ENCODE results near the gene INPP5D. TPM values are rescaled to one million over a fixed set of nuclear protein-coding genes. Genes with fewer than 3 reads are reported as not detected.

Gene INPP5D
- total and polyA plus RNA-seq, 4 donors = 2.9 to 18.8 (median 6.6) TPM

- peaks cover 0 to 7% (median 3%) of the 10 kb centered on the region in 4 donors for H3K9me3 ChIP-seq (ENCODE audit: control insufficient read depth in 4 of 4, low read length in 3 of 4)
- no peak overlapping the region for H3K27ac ChIP-seq (ENCODE audit: low read depth in 1 of 2, low read length in 2 of 2)
- no peak for TF ChIP-seq ATF3 (IDR thresholded peaks at IDR 0.05)
- no peaks in the 10 kb centered on the region for H3K27me3 ChIP-seq (ENCODE audit: control insufficient read depth in 4 of 4, insufficient read depth in 4 of 4, low read length in 3 of 4)
- H3K4me1 ChIP-seq (ENCODE audit: control insufficient read depth in 4 of 4, insufficient read depth in 4 of 4, low read length in 3 of 4) = peaks cover 0 to 5% (median 0%) of the 10 kb centered on the region in 4 donors
- WGBS = 96% methylated on average over 5 of the region's 5 CpGs
- no peak for DNase-seq (ENCODE audit: low spot score)
- H3K9ac ChIP-seq (ENCODE audit: low read depth in 1 of 2, low read length in 2 of 2) = no peak overlapping the region
- peaks cover 0 to 2% (median 0%) of the 10 kb centered on the region in 4 donors for H3K36me3 ChIP-seq (ENCODE audit: control insufficient read depth in 4 of 4, insufficient read depth in 3 of 4, low read depth in 1 of 4, low read length in 3 of 4)
- H3K4me3 ChIP-seq (ENCODE audit: low read depth in 1 of 3, low read length in 3 of 3) = no peak overlapping the region
These were observed 142.9 kb downstream of the INPP5D start for GRCh38 chr2:233203060-233203459.

- H3K36me3 ChIP-seq (ENCODE audit: control insufficient read depth in 4 of 4, insufficient read depth in 3 of 4, low read depth in 1 of 4, low read length in 3 of 4) = peaks cover 0 to 2% (median 0%) of the 10 kb centered on the region in 4 donors
- TF ChIP-seq RXRA (IDR thresholded peaks at IDR 0.05) (no peak), FOXA2 (IDR thresholded peaks at IDR 0.05) (no peak), MAX (IDR thresholded peaks at IDR 0.05) (no peak), EGR1 (IDR thresholded peaks at IDR 0.05; ENCODE audit: low read depth in 2 of 2) (no peak), TAF1 (conservative IDR thresholded peaks at IDR 0.05) (no peak), NR2F2 (IDR thresholded peaks at IDR 0.05) (no peak)
- 85% methylated on average over 50 of the region's 50 CpGs for whole genome bisulfite sequencing
- H3K4me3 ChIP-seq (ENCODE audit: low read depth in 1 of 3, low read length in 3 of 3) = no peak overlapping the region
- DNase-seq (ENCODE audit: low spot score) = no peak
- H3K27me3 ChIP-seq (ENCODE audit: control insufficient read depth in 4 of 4, insufficient read depth in 4 of 4, low read length in 3 of 4) = no peaks in the 10 kb centered on the region
- H3K9ac ChIP-seq (ENCODE audit: low read depth in 1 of 2, low read length in 2 of 2) = no peak overlapping the region
- peaks cover 0 to 7% (median 3%) of the 10 kb centered on the region in 4 donors for H3K9me3 ChIP-seq (ENCODE audit: control insufficient read depth in 4 of 4, low read length in 3 of 4)
- H3K27ac ChIP-seq (ENCODE audit: low read depth in 1 of 2, low read length in 2 of 2) = no peak overlapping the region
- H3K4me1 ChIP-seq (ENCODE audit: control insufficient read depth in 4 of 4, insufficient read depth in 4 of 4, low read length in 3 of 4) = peaks cover 0 to 5% (median 0%) of the 10 kb centered on the region in 4 donors
These were observed 144.3 kb downstream of the INPP5D start for GRCh38 chr2:233204286-233204936.

GRCh38 chr2:233208382-233209116 lies 148.4 kb downstream of the INPP5D start:
- no peak overlapping the region for H3K4me3 ChIP-seq (ENCODE audit: low read depth in 1 of 3, low read length in 3 of 3)
- no peaks in the 10 kb centered on the region for H3K9me3 ChIP-seq (ENCODE audit: control insufficient read depth in 4 of 4, low read length in 3 of 4)
- no peak overlapping the region for H3K9ac ChIP-seq (ENCODE audit: low read depth in 1 of 2, low read length in 2 of 2)
- H3K27ac ChIP-seq (ENCODE audit: low read depth in 1 of 2, low read length in 2 of 2) = no peak overlapping the region
- TF ChIP-seq HNF4G (IDR thresholded peaks at IDR 0.05) (no peak), FOXA2 (IDR thresholded peaks at IDR 0.05) (no peak), EGR1 (IDR thresholded peaks at IDR 0.05; ENCODE audit: low read depth in 2 of 2) (no peak), CTCF (IDR thresholded peaks at IDR 0.05; ENCODE audit: low read depth, low read length, missing input control) (no peak), SP1 (IDR thresholded peaks at IDR 0.05) (no peak), ATF3 (IDR thresholded peaks at IDR 0.05) (no peak), YY1 (IDR thresholded peaks at IDR 0.05) (no peak), MAX (IDR thresholded peaks at IDR 0.05) (no peak), RAD21 (IDR thresholded peaks at IDR 0.05) (no peak), FOXA1 (IDR thresholded peaks at IDR 0.05) (no peak), TAF1 (conservative IDR thresholded peaks at IDR 0.05) (no peak), GABPA (IDR thresholded peaks at IDR 0.05 in 1 of 2, conservative IDR thresholded peaks at IDR 0.05 in 1 of 2) (no peak), JUND (IDR thresholded peaks at IDR 0.05) (no peak), ZBTB33 (IDR thresholded peaks at IDR 0.05) (no peak)
- H3K27me3 ChIP-seq (ENCODE audit: control insufficient read depth in 4 of 4, insufficient read depth in 4 of 4, low read length in 3 of 4) = no peaks in the 10 kb centered on the region
- H3K36me3 ChIP-seq (ENCODE audit: control insufficient read depth in 4 of 4, insufficient read depth in 3 of 4, low read depth in 1 of 4, low read length in 3 of 4) = peaks cover 0 to 2% (median 0%) of the 10 kb centered on the region in 4 donors
- no peaks in the 10 kb centered on the region for H3K4me1 ChIP-seq (ENCODE audit: control insufficient read depth in 4 of 4, insufficient read depth in 4 of 4, low read length in 3 of 4)
- WGBS = 82% methylated on average over 10 of the region's 10 CpGs
- DNase-seq (ENCODE audit: low spot score) = no peak

Data from liver (tissue), 9 donors.